GM12892 (cell line): Measurements from ENCODE around the gene BFSP1.

Experiments used
- POLR2A ChIP-seq: IDR thresholded peaks from 2 replicates; pipeline ENCODE4 v1.6.1; 2011; ENCODE audit warnings: low read depth, low read length, control low read depth
- POLR2AphosphoS5 ChIP-seq: IDR thresholded peaks from 2 replicates; pipeline ENCODE4 v1.6.1; 2011; ENCODE audit warnings: low read depth, low read length, control low read depth
- TAF1 ChIP-seq: IDR thresholded peaks from 2 replicates; pipeline ENCODE4 v1.6.1; 2011; ENCODE audit warnings: low read depth, mild to moderate bottlenecking, control low read depth, low read length, borderline replicate concordance

DNA sequence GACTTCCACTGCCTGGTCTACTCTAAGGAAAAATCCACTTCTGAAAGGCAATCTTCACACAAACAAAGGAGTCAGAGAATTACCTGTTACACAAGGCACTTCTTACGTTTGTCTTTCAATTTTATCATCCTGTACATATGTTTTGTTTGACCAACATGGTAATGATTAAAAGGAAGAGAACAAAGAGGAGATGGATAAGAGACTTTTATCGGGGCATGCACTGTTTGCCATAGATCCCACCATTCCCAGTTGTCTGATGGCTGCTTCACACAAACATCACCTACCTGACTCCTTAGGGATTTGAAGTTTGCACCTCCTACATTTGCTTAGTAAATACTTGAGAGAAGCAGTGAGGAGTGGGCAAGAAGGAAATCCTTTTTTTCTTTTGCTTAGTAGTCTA lies 87.1 kb downstream of the BFSP1 start:
- TF ChIP-seq POLR2A (no peak), POLR2AphosphoS5 (no peak), TAF1 (no peak)
